Upper lobe of left lung (tissue), 4 donors: ENCODE data around the gene DMD.

Source experiments
- EP300 ChIP-seq, 4 donors: sonication (generic); formaldehyde crosslinking; IDR thresholded peaks; one replicate each; pipeline ENCODE4 v1.5.1; 2017; ENCODE audit warnings: antibody characterized with exemption in 4 of 4, control low read depth in 2 of 4
- POLR2A ChIP-seq, 4 donors: fragments of 450-650 bp; IDR thresholded peaks; one replicate each; pipeline ENCODE4 v1.5.1; 2016 to 2017; ENCODE audit warnings: antibody characterized with exemption in 4 of 4, mild to moderate bottlenecking in 2 of 4
- POLR2AphosphoS5 ChIP-seq, 2 donors: sonication (generic); formaldehyde crosslinking; IDR thresholded peaks; one replicate each; pipeline ENCODE4 v1.5.1; 2017; ENCODE audit warnings: antibody characterized with exemption in 2 of 2
- TF ChIP-seq, protein P1 (sequence below), 6 experiments: fragments of 450-650 bp in 4 of 6; fragments of 200-600 bp in 2 of 6; sonication (generic) in 2 of 6; IDR thresholded peaks; one replicate each; pipeline ENCODE4 v1.5.1; 2016 to 2019; ENCODE audit warnings: antibody characterized with exemption in 6 of 6

DNA sequence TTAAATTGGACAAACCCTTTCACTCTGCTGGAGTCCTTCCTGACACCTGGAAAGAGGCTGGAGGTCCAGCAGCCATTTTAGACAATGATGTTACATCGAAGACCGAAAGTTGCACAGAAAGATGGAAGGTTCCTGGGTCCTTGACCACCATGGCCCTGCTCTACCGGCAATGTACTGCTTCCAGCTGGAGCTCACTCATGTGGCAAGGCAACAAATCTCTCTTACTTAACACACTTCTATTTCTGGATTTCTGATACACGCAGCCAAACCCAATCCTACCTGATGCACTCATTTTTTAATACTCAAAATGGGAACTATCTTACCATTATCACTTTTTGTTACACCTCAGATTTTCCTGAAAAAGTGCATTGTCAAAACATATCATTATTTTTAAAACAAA lies 33.1 kb downstream of the DMD start:
- no peak for TF ChIP-seq POLR2A (IDR thresholded peaks at IDR 0.05)
- TF ChIP-seq, protein P1, sequence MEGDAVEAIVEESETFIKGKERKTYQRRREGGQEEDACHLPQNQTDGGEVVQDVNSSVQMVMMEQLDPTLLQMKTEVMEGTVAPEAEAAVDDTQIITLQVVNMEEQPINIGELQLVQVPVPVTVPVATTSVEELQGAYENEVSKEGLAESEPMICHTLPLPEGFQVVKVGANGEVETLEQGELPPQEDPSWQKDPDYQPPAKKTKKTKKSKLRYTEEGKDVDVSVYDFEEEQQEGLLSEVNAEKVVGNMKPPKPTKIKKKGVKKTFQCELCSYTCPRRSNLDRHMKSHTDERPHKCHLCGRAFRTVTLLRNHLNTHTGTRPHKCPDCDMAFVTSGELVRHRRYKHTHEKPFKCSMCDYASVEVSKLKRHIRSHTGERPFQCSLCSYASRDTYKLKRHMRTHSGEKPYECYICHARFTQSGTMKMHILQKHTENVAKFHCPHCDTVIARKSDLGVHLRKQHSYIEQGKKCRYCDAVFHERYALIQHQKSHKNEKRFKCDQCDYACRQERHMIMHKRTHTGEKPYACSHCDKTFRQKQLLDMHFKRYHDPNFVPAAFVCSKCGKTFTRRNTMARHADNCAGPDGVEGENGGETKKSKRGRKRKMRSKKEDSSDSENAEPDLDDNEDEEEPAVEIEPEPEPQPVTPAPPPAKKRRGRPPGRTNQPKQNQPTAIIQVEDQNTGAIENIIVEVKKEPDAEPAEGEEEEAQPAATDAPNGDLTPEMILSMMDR (IDR thresholded peaks at IDR 0.05), result no peak
- TF ChIP-seq POLR2AphosphoS5 (IDR thresholded peaks at IDR 0.05), result no peak
- no peak for TF ChIP-seq EP300 (IDR thresholded peaks at IDR 0.05)
